GM12878 (cell line): ENCODE results near the gene CTIF. TPM values are rescaled to one million over a fixed set of nuclear protein-coding genes. Genes with fewer than 3 reads are reported as not detected.

Experiments used
- ATAC-seq: fragments of 200-7000 bp; cut with Tn5 transposase; 3 replicates; pipeline ENCODE4 v1.9.1; 2020; ENCODE audit warnings: mild to moderate bottlenecking, moderate library complexity
- BruUV-seq: library from RNA; stranded (reverse); fragments of 400-500 nt; replicated peaks from 2 replicates; lab custom pipeline; 2021; lab: Mats Ljungman, UMichigan
- CTCF ChIA-PET: fragments of 300-600 bp; sonication (Branson Sonifier 250); formaldehyde crosslinking; extraction: SDS; loops from one replicate; lab custom pipeline; 2021; ENCODE audit warnings: inconsistent platforms; lab: Yijun Ruan, JAX
- POLR2A ChIA-PET: fragments of 350-600 bp; formaldehyde crosslinking; extraction: SDS; loops from one replicate; lab custom pipeline; 2021; ENCODE audit warnings: inconsistent platforms; lab: Charles Lee
- RAD21 ChIA-PET: fragments of 300-600 bp; sonication (Branson Sonifier 250); formaldehyde crosslinking; loops from one replicate; lab custom pipeline; 2023; ENCODE audit warnings: antibody characterized with exemption; ENCODE audit not compliant: unreplicated experiment; lab: Charles Lee
- SMC1A ChIA-PET: fragments of 300-600 bp; sonication (Branson Sonifier 250); formaldehyde crosslinking; loops from one replicate; lab custom pipeline; 2023; ENCODE audit not compliant: unreplicated experiment, uncharacterized antibody; lab: Charles Lee
- DNase-seq: peaks from one replicate; pipeline ENCODE4 v3.0.0-alpha.2; 2011; ENCODE audit warnings: low read depth, low spot score
- FAIRE-seq: peaks from 3 replicates; lab custom pipeline; 2011; peaks lifted over from hg19 to GRCh38; lab: Jason Lieb, UNC
- H2AFZ ChIP-seq: 2 replicates; pipeline ENCODE4 v1.6.0; 2011; ENCODE audit warnings: low read depth, low read length, control low read depth; ENCODE audit not compliant: control insufficient read depth
- H3K27ac ChIP-seq: 2 replicates; pipeline ENCODE4 v1.5.1; 2011; ENCODE audit warnings: control low read depth; ENCODE audit not compliant: control insufficient read depth, insufficient read depth
- H3K27me3 ChIP-seq, 2 experiments: replicated peaks in 1 of 2; 2 replicates each; pipeline versions ENCODE4 v1.6.0 to v1.6.1; 2011; ENCODE audit warnings: low read length in 1 of 2; ENCODE audit not compliant: control insufficient read depth in 2 of 2, insufficient read depth in 2 of 2
- H3K36me3 ChIP-seq, 2 experiments: 2 replicates each; pipeline ENCODE4 v1.5.1; 2011; ENCODE audit warnings: low read length in 1 of 2; ENCODE audit not compliant: control insufficient read depth in 2 of 2, insufficient read depth in 2 of 2
- H3K4me1 ChIP-seq: 2 replicates; pipeline ENCODE4 v1.6.1; 2011; ENCODE audit warnings: mild to moderate bottlenecking, low read length, moderate library complexity, mixed read lengths; ENCODE audit not compliant: control insufficient read depth, insufficient read depth
- H3K4me2 ChIP-seq: 2 replicates; pipeline ENCODE4 v1.6.0; 2011; ENCODE audit warnings: control low read depth; ENCODE audit not compliant: control insufficient read depth, insufficient read depth
- H3K4me3 ChIP-seq: fragments of 200-600 bp; sonication (generic); 2 replicates; pipeline ENCODE4 v1.5.1; 2016
- H3K79me2 ChIP-seq: 2 replicates; pipeline ENCODE4 v1.6.0; 2011; ENCODE audit warnings: low read length; ENCODE audit not compliant: control insufficient read depth, insufficient read depth
- H3K9ac ChIP-seq: 2 replicates; pipeline ENCODE4 v1.8.0; 2011; ENCODE audit warnings: low read length, control low read depth, mixed read lengths; ENCODE audit not compliant: control insufficient read depth, insufficient read depth
- H3K9me3 ChIP-seq: replicated peaks from 3 replicates; pipeline ENCODE4 v1.5.1; 2011; ENCODE audit warnings: mild to moderate bottlenecking, low read length; ENCODE audit not compliant: control insufficient read depth, insufficient read depth
- H4K20me1 ChIP-seq: 2 replicates; pipeline ENCODE4 v1.6.0; 2011; ENCODE audit not compliant: control insufficient read depth, insufficient read depth
- CBFB ChIP-seq: IDR thresholded peaks from 2 replicates; pipeline ENCODE4 v1.6.1; 2016; ENCODE audit warnings: antibody characterized with exemption, low read depth
- CEBPB ChIP-seq, 2 experiments: fragments of 150-350 bp in 1 of 2; IDR thresholded peaks; 2 replicates each; pipeline ENCODE4 v1.6.1; 2012 to 2014; ENCODE audit warnings: low read depth in 2 of 2, low read length in 2 of 2, borderline replicate concordance in 1 of 2, inconsistent platforms in 1 of 2
- CREM ChIP-seq: IDR thresholded peaks from 2 replicates; pipeline ENCODE4 v1.6.1; 2014; ENCODE audit warnings: antibody characterized with exemption, low read depth
- HDAC6 ChIP-seq: fragments of 200-600 bp; sonication (generic); IDR thresholded peaks from one replicate; pipeline ENCODE4 v1.8.0; 2017; ENCODE audit warnings: antibody characterized with exemption; ENCODE audit not compliant: unreplicated experiment
- POLR2A ChIP-seq: IDR thresholded peaks from 2 replicates; pipeline ENCODE4 v1.6.1; 2011; ENCODE audit warnings: low read depth, mild to moderate bottlenecking, low read length
- ZBTB40 ChIP-seq: fragments of 450-650 bp; IDR thresholded peaks from 2 replicates; pipeline ENCODE4 v1.6.1; 2016; ENCODE audit warnings: mild to moderate bottlenecking, moderate library complexity, borderline replicate concordance
- WGBS: methylation state at CpG from one replicate; pipeline ENCODE4 v1.1.6; 2016; ENCODE audit warnings: low lambda C conversion rate; ENCODE audit not compliant: insufficient replicate concordance, insufficient coverage; ENCODE audit errors: missing lambda C conversion rate; 5-methylcytosine and 5-hydroxymethylcytosine counted together
- in situ Hi-C: fragments of 300-500 bp; cut with MboI; formaldehyde crosslinking; loops from 9 replicates; pipeline ENCODE4 v1.14.3; 2018; ENCODE audit warnings: mixed read lengths
- intact Hi-C: fragments of 100-400 bp; cut with micrococcal nuclease; formaldehyde crosslinking; loops from one replicate; pipeline ENCODE4 v1.14.2; 2022; ENCODE audit not compliant: unreplicated experiment
- polyA plus RNA-seq, 11 experiments: library from polyadenylated mRNA; depleted of rRNA in 4 of 11; unstranded in 6 of 11; stranded (reverse) in 5 of 11; fragments of >200 nt; fragmentation: Nextera tagmentation in 4 of 11; fragmentation: Illumina TruSeq in 1 of 11; extraction: Ambion mirVana in 4 of 11; extraction: Trizol in 1 of 11; gene quantifications; 1 replicate in 1 of 11; 2 replicates in 10 of 11; pipeline versions ENCODE4 v1.2.1 to v1.2.3, GENCODE V29; 2011 to 2016; ENCODE audit warnings: inconsistent platforms in 2 of 11, missing spikeins in 2 of 11, low read depth in 1 of 11
- total RNA-seq, 4 experiments: library from RNA; depleted of rRNA in 3 of 4; stranded (reverse); fragments of >200 nt in 3 of 4; fragmentation: Illumina TruSeq in 1 of 4; extraction: Trizol in 1 of 4; gene quantifications; 2 replicates each; pipeline versions ENCODE4 v1.2.1 to v1.2.3, GENCODE V29; 2013 to 2021
- TF ChIP-seq, protein P1 (sequence below): IDR thresholded peaks from 2 replicates; pipeline ENCODE4 v1.6.1; 2011; ENCODE audit warnings: low read depth, mild to moderate bottlenecking, low read length, moderate library complexity, borderline replicate concordance; ENCODE audit errors: extremely low read depth

CTIF gene
- total and polyA plus RNA-seq, 10 of the 15 experiments (the other 5 are each of a cell fraction or from before 2014, with no cell fraction given), result 0.06 to 11.6 (median 2.5) TPM

GRCh38 chr18:48882379-48882778 lies 343.5 kb downstream of the CTIF start:
- ChIA-PET CTCF (interaction anchor here (0.7 kb wide), 1 partner anchor 9 kb away, joined by 3 read pairs; no protein-coding TSS in a partner anchor), POLR2A (interaction anchor here (0.8 kb wide), 1 partner anchor 160 kb away, joined by 3 read pairs; no protein-coding TSS in a partner anchor), SMC1A (interaction anchor here (1.6 kb wide), 1 partner anchor 10 kb away, joined by 4 read pairs; no protein-coding TSS in a partner anchor), RAD21 (no interaction called here)
- Histone ChIP-seq H3K4me1 (no peaks in the 10 kb centered on the region), H4K20me1 (no peaks in the 10 kb centered on the region), H3K27ac (no peak overlapping the region), H3K36me3 (no peaks in the 10 kb centered on the region), H3K9ac (no peak overlapping the region), H3K4me2 (no peak overlapping the region), H2AFZ (no peak overlapping the region), H3K4me3 (no peak overlapping the region), H3K9me3 (no peaks in the 10 kb centered on the region), H3K27me3 (no peaks in the 10 kb centered on the region), H3K79me2 (no peaks in the 10 kb centered on the region)
- intact Hi-C loops, result no loop called here
- in situ Hi-C loops, result no loop called here
- FAIRE-seq (no peak), ATAC-seq (no peak), DNase-seq (no peak)
- no TSS peak for BruUV-seq
- TF ChIP-seq, protein P1, sequence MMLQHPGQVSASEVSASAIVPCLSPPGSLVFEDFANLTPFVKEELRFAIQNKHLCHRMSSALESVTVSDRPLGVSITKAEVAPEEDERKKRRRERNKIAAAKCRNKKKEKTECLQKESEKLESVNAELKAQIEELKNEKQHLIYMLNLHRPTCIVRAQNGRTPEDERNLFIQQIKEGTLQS, result no peak
- TF ChIP-seq ZBTB40, result no peak
- TF ChIP-seq CBFB, result no peak
- no peak for TF ChIP-seq CREM
- TF ChIP-seq POLR2A, result no peak
- no peak for TF ChIP-seq CEBPB (IDR thresholded peaks at IDR 0.05; ENCODE audit: borderline replicate concordance in 1 of 2, low read depth in 2 of 2, low read length in 2 of 2)
- no peak for TF ChIP-seq HDAC6
- 85% methylated on average over 4 of the region's 4 CpGs for WGBS
